Renal cortical epithelial cell (primary cell): ENCODE measurements around the gene PTTG1IP. TPM values are rescaled to one million over a fixed set of nuclear protein-coding genes. Genes with fewer than 3 reads are reported as not detected.

Experiments used
- DNase-seq: peaks from one replicate; pipeline ENCODE4 v3.0.0-alpha.2; 2011; ENCODE audit warnings: low read depth
- total RNA-seq: library from RNA; depleted of rRNA; stranded (reverse); fragments of >200 nt; gene quantifications from 2 replicates; pipeline ENCODE4 v1.2.3, GENCODE V29; 2014

PTTG1IP gene
- total RNA-seq, 1 donor from 2014 or later, result 707 TPM

DNA sequence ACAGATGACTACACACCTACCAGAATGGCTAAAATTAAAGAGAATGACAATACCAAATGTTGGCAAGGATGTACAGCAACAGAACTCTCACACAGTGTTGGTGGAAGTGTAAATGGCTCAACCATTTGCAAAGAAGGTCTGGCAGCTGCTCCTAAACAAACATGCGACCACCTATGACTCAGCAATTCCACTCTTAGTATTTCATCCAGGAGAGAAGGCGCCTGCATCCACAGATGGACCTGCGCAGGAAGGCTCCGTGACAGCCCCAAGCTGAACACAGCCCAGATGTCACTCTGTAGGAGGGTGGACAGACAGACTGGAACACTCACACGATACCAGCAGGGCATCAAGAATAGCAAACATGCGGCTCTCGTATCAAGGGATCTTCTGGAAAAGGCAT is 6.7 kb downstream of the PTTG1IP start:
- peak; percentile 56 for DNase-seq

DNA sequence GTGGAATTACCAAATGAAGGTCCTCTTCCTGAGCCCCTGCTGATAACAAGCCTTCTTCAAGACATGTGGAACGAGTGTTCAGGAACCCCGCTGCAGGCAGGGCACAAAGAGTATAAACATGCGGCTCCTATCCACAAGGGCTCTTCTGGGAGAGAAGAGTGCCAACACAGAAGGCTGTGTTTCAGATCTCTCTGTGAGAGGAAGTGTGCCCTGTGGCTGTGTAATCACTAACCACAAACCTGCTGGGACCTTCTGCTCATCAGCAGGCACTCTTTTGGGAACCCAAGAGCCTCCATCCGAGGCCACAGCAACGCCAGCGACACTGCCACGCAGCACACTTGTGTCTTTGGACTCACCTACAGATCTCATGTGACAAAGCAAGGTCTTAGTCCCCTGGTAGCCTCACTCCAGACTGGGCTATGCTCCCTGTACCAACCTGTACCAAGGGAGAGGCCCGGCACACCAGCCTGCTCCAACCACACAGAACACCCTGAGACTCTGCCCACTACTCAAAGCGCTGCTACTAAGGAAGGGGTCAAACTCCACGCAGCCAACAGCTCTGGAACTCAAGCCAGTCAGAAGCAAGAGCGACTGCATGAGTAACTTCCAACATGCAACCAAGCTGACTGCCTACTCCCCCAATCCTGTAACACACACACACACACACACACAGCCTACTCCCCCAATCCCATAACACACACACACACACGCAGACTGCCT is 7.8 kb downstream of the PTTG1IP start:
- peak; percentile 60 for DNase-seq

DNA sequence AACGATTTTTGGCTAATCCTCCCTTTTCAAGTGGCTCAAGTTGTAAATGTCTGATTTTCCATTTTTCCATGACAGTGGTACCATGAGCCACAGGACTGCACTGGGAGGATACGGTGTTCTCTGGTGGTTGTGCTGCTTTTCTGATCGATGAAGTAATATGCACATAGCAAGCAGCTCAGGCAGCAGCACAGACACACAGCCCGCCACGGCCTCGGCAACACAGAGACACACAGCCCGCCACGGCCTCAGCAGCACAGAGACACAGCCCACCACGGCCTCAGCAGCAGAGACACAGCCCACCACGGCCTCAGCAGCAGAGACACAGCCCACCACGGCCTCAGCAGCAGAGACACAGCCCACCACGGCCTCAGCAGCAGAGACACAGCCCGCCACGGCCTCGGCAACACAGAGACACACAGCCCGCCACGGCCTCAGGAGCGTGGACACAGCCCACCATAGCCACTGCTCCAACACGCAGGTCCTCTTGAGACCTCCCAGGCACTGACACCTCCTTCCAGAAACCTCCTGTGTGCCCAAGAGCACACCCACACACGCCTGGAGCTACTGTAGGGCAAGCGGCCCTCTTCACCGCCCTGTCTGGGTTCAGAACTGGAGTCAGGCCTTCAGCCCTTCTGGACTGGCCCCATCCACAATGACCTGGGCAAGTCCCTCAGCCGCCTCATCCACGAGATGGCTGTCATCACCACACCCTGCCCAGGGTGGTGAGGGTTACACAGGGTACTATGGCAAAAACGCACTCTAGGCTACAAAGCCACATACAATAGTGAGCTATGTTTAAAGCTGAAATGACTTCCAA is 10.4 kb downstream of the PTTG1IP start:
- DNase-seq, result no peak

DNA sequence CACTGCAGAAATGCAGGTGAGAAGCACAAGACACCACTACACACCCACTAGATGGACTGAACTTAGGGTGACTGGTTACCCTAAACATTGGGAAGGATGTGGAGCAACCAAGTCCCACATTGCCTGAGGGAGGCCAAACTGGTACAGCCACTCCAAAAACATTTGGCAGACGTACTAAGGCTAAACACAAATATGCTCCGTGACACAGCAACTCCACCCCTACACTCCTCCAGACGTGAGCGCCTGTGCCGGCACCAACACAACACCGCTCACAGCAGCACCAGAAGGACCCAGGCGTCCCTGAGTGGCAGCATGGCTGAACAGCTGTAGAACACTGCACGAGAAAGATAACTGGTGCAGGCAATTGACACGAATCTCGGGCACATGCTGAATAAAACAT is 14.7 kb downstream of the PTTG1IP start:
- no peak for DNase-seq

DNA sequence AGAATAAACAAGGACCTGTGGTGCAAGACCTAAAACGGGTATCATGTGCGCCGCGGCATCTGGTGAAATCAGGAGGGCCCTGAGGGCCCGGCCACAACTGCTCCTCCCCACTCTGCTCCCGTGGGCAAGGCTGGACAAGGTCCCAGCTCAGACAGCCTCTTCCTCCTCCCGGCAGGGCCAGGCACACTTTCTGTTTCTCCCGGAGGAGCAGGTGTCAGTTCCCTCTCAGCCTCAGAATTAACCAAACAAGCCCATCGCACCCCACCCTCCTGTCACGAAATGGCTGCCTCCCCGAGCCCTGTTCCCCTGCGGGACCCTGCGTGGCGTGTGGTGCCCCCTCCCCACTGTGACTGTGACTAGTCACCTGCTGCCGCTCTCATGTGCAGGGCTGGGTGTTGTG is 15.2 kb downstream of the PTTG1IP start:
- no peak for DNase-seq

DNA sequence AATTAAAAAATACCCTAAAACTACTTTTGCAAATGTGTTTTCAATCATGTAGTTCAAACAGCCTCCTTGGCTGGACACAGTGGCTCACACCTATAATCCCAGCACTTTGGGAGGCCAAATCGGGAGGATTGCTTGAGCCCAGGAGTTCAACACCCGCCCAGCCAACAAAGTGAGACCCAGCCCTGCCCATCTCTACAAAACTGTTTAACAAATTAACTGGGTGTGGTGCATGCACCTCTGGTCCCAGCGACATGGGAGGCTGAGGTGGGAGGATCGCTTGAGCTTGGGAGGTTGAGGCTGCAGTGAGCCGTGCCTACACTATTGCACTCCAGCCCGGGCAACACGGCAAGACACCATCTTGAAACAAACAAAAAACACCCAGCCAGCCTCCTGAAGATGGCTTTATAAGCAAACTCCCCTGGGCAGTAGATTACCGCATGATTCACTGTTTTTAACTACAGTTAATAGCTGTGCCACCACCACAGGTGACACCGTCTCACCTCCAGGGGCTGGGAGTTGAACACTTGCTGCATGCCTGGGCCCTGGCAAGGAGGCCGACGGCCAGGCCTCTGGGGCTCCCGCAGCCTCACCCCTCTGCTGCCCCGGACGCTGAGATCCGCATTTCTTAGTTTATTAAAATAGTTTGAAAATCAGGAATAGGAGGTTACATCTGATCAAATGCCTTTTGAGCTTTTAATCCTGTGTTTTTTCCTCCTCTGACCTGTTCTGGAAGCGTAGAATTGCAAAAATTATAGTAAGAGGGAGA is 16.2 kb downstream of the PTTG1IP start:
- DNase-seq, result no peak

DNA sequence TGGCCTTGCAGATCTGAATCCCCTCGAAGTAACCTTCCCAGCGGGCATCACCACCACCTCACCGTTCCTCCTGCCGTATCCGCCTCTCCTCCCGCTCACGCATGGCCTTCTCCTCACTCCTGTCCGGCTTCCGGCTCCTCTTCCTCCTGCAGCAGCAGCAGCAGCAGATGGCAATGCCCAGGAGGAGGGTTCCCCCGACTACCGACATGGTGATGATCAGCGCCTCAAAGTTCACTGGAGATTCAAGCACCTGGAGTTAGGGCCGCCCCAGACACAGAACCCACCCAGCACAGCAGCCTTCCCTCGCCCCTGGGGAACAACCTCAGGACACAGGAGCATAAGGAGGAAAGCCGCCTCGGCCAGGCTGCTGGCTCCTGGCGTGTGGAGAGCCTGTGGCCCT is 17.4 kb downstream of the PTTG1IP start:
- DNase-seq, result no peak

DNA sequence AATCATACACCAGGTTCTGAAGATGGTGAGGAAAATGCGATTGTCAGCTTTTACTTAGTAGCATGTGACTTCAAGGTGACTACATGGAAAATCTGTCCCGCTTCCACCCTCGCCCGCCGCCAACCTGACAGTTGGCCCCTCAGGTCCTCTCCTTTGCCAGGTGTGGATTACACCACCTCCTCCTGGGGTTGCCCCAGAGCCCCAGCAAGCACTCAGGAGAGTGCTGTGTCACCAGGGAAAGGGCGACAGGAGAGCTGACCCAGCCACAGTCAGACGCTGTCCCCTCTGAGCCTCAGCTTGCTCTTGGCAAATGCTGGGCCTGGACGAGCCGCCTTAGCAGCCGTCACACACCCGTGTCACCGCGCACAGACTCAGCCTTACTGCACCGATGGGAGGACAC is 17.9 kb downstream of the PTTG1IP start:
- no peak for DNase-seq

DNA sequence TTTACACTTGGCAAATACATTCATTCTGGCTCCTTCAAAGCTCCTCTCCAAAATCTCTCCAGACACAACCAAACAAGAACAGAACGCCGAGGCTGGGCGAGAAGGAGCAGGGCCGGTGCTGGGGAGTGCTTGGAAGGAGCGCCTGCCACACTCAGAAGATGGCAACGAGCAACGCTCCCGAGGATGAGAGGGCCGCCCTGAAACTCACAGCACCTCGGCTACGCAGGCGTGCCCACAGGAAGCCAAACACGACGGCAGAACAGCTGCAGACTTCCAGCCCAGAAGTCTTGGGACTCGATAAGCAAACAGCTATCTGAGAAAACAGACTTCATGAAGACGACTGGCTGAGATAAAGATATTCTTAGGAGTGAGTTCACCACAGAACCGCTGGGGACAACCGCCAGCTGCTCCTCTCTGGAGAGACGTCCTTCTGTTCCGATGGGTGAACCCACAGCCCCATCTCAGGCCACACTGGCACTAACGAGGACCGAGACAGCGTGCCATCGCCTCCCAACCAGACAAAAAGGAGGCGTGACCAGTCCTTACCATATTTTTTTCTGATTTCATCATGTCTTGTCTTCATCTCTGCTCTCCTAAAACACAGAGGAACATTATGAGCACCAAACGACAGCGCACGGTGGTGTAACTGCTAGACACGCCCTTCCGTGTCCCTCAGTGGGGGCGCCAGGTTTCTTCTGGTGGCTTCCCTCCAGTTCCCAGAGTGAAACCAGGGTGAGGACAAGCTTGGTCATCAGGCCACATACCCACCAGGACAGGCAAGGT is 18.6 kb downstream of the PTTG1IP start:
- no peak for DNase-seq

DNA sequence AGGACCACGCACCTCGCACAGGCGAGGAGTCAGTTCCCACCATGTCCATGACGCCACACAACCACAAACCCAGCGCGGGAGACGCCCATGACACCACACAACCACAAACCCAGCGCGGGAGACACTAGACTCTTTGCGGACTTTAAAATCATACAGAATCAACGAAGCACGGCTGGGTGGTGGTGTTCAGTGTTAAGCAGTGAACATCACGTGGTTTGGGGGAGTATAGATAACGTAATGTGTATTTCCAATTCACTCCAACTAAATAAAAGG is 19.2 kb downstream of the PTTG1IP start:
- no peak for DNase-seq

DNA sequence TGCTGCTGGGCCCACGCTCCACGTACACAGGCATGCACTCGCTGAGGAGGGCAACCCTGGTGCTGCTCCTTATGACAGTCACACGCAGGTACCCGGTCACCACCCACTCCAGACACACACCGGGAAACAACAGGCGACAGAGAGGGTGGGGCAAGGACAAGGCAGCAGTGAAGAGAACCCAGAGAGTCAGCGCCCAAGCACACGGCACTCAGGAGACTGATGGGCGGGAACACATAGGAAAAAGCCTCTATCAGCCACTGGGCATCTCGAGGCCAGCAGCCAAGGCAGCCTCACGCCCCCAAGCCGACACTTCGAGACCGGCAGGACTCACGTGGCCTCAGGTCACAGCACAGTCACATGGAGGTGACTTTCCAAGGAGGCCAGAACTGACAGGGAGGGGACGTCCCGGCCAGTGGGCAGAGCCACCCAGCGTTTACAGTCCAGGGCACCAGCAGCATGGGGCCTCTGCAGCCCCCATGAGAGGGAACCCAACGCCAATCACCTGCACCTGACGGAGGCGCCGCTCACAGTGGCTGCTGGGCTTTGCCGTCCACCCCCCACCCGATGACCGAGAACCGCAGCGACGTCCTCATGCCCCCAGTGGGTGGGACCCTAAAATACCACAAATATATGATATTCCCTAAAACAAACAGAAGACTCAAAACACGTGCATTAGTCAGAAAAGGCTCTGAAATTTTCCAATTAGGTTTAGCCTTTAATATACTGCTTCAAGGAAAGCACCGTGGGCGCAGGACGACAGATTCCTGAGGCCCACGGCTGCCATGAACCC is 19.7 kb downstream of the PTTG1IP start:
- DNase-seq, result no peak

DNA sequence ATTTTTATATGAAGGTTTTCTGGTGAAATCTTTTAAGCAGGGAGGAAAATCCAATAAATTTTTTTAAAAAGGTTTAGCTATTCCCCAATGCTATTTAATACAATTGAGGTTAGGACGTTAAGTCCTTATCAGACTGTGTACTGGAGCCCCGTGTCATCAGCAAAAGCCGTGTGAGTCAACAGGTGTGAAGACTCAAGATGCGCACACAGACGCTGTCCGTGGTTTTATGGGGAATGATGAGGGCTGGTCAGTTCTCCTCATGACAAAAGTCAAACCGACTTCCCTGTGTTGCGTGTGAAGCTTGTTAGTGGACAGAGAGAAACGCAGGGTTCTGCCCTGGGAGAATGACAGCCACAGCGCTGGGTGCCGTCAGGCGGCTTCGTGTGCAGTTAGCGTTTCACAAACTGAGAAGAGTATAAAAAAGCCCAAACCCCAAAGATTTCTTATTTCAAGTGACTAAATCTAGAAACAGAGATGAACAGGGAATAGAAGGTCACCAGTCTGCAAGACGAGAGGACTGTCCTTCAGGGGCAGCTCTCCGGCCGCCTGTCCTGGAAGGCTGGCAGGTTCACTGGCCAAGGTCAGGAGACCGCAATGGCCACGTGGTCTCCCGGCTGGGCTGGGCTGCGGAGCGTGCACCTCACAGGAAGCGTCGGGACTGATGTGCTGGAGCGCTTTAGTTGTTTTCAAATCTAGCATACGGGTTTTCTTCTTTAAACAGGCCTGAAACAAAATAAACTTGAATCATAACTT is 22.4 kb downstream of the PTTG1IP start:
- DNase-seq, result no peak

DNA sequence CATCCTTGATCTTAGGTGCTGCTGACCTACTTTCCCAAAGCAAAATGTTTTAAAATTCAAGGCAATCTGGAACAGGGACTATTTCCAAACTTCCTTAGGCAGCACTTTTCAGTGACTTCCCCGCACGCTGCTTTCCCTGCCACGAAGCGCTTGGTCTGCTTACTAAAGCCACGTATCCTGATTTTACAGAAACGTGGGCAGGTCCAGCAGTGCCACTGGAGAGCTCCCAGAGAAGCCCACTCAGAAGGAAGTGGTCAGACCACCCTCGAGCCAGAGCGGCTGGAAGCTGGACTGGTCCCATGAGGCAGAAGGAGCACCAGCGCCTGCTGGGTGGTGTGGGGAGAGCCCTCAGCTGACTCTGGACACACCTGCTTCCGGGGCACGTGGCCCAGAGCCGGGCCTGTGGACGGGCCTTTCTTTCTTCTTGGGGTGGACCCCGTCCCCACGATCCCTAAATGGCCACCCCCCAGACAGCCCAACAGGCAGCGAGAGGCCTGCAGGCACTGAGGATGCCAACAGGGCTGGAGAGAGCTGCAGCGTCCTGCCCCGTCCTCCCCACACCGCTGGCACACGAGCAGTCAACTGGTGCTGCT is 23.2 kb downstream of the PTTG1IP start:
- no peak for DNase-seq

DNA sequence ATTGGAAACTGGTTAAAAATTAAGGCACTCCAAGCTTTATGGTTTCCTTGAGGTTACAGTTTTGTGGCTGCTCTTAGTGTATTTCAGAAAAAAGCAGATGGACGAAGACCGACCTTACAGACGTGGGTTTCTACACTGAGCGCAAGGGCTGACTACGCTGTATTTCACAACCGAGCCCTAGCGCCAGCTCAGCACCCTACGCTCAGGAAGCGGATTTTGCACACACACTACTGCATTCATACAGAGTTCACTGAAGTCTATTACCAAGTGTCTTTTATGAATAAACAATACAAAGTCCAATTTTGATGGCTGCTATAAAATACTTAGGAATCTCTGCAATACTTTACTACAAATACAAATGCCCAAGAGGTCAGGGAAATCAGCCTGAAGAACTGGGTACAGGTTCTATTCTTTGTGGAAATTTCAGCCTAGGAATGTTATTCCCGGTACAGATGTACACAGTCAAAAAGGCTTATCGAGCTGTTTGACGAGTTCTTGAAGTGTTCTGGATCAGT is 23.8 kb downstream of the PTTG1IP start:
- DNase-seq, result no peak

DNA sequence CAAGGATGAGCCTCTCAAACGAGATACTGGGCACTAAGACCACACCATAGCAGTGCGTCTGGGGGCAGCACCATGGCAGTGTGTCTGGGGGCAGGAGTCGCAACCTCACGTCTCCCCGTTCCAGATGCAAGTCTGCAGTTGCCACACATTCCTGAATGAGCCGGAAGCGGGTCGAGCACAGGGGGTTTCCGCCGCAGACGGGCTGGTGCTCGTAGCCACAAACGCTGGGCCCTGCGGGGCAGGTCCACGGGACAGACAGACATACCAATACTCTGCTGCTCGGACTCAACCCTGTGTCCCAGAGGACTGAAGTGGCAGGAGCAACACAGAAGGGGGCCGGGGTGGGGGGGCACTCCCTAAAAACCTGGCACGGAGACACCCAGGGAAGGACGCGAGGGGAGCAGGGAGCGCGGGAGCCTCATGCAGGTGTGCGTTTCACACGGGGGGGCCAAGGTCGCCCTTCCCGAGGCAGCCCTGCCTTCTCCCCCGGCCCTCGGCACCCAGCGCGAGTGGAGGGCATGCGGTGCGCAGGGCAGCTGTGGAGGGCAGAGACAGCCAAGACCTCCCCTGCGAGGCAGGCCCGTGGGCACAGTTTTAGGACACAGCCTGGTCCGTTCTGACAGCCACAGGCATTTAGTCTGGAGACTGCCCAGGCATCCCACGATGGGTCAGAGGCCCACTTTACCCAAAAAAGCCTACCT is 24.5 kb downstream of the PTTG1IP start:
- DNase-seq, result no peak

DNA sequence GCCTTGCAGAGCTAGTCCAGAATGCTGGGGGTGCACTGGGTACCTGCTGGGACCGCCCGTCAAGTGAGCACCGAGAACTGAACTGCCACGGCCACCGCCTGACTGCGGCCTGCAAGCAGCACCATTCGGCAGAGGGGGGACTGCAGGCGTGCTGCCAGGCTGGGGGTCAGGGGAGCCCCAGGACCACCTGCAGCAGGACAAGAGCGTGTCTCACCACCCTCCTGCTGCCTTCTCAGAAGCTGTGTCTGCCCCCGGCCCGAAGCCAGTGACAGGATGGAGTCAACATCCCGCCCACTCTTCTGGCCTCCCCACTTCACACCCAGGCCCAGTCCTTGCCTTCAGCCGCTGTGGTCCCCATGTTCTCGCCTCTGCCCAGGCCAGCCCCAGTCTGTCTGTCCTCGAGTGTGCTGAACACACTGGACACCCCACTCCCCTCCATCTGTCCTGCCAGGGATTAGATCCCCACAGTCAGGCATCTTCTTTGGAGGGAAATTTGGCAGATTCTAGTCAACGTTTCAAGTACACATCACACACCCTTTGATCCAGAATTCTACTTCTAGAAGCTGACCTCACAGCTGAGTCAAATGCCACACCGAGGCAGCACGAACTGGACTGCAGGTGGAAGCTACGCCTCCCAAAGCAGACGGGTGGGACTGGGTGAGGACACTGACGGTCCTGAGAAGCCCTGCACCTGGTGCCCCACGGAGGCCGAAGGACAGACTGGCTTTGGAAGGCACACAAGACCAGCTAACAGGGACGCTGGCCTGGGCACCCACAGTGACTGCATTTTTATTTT is 26.0 kb downstream of the PTTG1IP start:
- DNase-seq, result no peak

DNA sequence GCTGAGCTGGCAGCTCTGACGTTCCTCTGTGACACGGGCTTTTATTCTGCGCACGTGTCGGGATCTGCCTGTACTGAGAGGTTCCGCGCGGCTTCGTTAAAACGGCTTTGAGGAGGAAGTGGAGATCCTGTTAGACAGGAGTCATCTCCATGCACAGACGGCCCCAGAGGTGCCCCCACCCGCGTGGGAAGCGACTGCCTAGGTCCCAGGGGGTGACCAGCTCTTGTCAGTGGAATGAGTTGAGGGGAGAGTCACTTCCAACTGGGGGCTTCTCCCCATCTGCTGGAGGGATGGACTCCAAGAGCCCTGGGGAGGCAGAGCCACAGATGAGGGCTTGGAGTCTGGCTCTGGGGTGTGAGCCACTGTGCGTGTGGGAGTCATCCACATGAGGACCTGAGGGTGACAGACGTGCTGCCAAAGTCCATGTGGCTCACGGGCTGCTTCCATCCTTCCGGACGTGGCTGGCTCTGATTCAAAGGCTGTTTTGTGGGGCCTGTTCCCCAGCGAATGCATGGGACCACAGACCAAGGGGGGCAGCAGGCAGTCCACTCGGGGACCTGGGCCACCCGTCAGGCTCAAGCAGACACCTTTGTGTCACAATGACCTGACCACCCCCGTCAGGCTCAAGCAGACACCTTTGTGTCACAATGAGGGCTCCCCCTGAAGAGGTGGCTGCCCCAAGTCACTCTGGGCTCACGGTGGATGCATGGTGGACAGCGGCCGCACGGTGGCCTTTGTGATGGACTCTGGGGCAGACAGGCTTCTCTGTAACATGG is 26.8 kb downstream of the PTTG1IP start:
- peak; percentile 32 for DNase-seq

DNA sequence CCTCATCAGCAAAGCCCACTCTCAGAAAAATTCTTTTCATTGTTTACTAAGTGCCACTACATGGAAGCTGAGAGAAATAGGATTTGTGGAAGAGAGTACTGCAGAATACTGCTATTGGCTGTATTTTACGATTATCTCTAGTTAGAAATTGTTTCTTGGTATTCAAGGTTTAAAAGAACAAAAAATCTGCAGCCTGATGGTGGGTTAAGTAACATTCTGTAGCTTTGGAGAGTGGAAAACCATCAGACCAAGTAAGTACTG is 27.3 kb downstream of the PTTG1IP start:
- DNase-seq, result no peak
